NOMO-1 treated with dmso at 0.1 percent for 144 hours (cell line): ENCODE results near the gene TRIO.

Source experiments
- DNase-seq: peaks from one replicate; lab custom pipeline; 2025; ENCODE audit not compliant: unreplicated experiment; lab: John Stamatoyannopoulos, UW

The TRIO gene

GRCh38 chr5:14183187-14183939 lies 40.2 kb downstream of the TRIO start:
- no peak for DNase-seq

- no peak for DNase-seq
Observed at GRCh38 chr5:14184082-14184481, 40.9 kb downstream of the TRIO start.

- no peak for DNase-seq
Observed at GRCh38 chr5:14184725-14185124, 41.6 kb downstream of the TRIO start.

- no peak for DNase-seq
Observed at GRCh38 chr5:14185326-14186058, 42.4 kb downstream of the TRIO start.

- DNase-seq: no peak
Observed at GRCh38 chr5:14186059-14186830, 43.1 kb downstream of the TRIO start.

GRCh38 chr5:14187157-14187556 lies 44.0 kb downstream of the TRIO start:
- no peak for DNase-seq

GRCh38 chr5:14187660-14188059 lies 44.5 kb downstream of the TRIO start:
- DNase-seq: no peak

GRCh38 chr5:14188778-14189177 lies 45.6 kb downstream of the TRIO start:
- no peak for DNase-seq

- DNase-seq: no peak
Observed at GRCh38 chr5:14189680-14190079, 46.5 kb downstream of the TRIO start.

GRCh38 chr5:14190194-14191164 lies 47.3 kb downstream of the TRIO start:
- no peak for DNase-seq

- DNase-seq: no peak
Observed at GRCh38 chr5:14191325-14191724, 48.2 kb downstream of the TRIO start.

- no peak for DNase-seq
Observed at GRCh38 chr5:14193496-14193895, 50.4 kb downstream of the TRIO start.

GRCh38 chr5:14195588-14195987 lies 52.4 kb downstream of the TRIO start:
- no peak for DNase-seq

GRCh38 chr5:14197056-14197455 lies 53.9 kb downstream of the TRIO start:
- no peak for DNase-seq

GRCh38 chr5:14199902-14200301 lies 56.8 kb downstream of the TRIO start:
- no peak for DNase-seq

- DNase-seq: no peak
Observed at GRCh38 chr5:14200312-14200990, 57.3 kb downstream of the TRIO start.

- DNase-seq: no peak
Observed at GRCh38 chr5:14201325-14202045, 58.3 kb downstream of the TRIO start.

GRCh38 chr5:14202462-14202861 lies 59.3 kb downstream of the TRIO start:
- peak; percentile 83 for DNase-seq

GRCh38 chr5:14204011-14204670 lies 61.0 kb downstream of the TRIO start:
- no peak for DNase-seq
